ENCODE measurements around the gene CGB1. TPM values are rescaled to one million over a fixed set of nuclear protein-coding genes. Genes with fewer than 3 reads are reported as not detected.
"Not testable (repeated sequence)": the region's sequence is repeated elsewhere in the genome, so short reads cannot be mapped to it uniquely, and the experiment has no call there.

CGB1 gene
- polyA plus RNA-seq, 1 of the 3 experiments (the other 2 are of a cell fraction), result not detected

DNA sequence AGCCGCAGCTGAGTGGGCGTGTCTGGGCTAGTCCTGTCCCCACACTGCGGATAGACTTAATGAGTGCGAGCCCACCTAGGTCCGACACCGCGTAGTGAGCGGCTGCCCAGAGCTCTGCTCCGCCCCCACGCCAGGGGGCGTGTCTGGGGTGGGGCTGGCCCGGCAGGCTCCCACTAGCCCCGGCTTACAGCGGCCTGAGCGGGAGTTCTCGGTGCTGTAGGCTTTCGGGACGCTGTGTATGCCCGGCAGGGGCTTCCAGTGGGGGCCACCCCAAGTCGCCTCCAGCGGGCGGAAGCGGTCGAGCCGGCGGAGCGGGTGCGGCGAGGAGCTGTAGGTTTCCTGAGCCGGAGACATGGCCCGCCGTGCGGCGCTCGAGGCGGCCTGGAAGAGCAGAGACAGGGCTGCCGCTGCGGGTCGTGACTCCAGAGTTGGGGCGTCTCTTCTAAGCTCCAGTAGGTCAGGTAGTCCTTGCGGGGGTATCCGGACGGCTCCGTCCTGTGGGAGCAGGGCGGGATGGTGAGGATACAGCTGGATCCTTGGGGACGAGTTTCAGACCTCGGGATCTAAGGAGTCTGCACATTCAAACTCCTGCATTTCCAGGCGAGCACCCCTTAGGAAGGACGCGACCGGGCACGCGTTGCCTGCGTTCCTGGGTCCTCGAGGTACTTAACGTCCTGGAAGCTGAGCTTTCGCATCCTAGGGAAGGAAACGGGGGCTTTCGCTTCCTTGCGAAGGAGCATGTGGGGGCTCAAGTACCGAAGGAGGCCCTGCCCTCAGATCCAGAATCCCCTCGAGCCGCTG, 19.6 kb upstream of the CGB1 start:
- H3K27ac ChIP-seq (ENCODE audit: low read depth in 2 of 2, low read length in 1 of 2), result peak overlapping the region in 1 of 2 experiments; percentile 40; a peak in 1 of 4 replicates
- TF ChIP-seq GATA2 (CRISPR knock-in tag; IDR thresholded peaks at IDR 0.05) (no peak), ELF1 (IDR thresholded peaks at IDR 0.05) (no peak), TAF1 (IDR thresholded peaks at IDR 0.05; ENCODE audit: borderline replicate concordance, low read depth, low read length) (0 out of 2 replicates have a peak, but pooled peaks have one; percentile 29), RFX5 (IDR thresholded peaks at IDR 0.05; ENCODE audit: low read length) (no peak), MXI1 (IDR thresholded peaks at IDR 0.05; ENCODE audit: low read depth, low read length) (peak; percentile 22; the same call in 1 of the 2 replicates), RAD21 (IDR thresholded peaks at IDR 0.05; ENCODE audit: low read length) (no peak), SMC3 (IDR thresholded peaks at IDR 0.05; ENCODE audit: low read depth, low read length) (no peak)
- TF ChIP-seq, protein P1, sequence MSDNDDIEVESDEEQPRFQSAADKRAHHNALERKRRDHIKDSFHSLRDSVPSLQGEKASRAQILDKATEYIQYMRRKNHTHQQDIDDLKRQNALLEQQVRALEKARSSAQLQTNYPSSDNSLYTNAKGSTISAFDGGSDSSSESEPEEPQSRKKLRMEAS (IDR thresholded peaks at IDR 0.05; ENCODE audit: low read depth), result peak; percentile 71; the same call in 1 of the 2 replicates
- TF ChIP-seq, protein P2, sequence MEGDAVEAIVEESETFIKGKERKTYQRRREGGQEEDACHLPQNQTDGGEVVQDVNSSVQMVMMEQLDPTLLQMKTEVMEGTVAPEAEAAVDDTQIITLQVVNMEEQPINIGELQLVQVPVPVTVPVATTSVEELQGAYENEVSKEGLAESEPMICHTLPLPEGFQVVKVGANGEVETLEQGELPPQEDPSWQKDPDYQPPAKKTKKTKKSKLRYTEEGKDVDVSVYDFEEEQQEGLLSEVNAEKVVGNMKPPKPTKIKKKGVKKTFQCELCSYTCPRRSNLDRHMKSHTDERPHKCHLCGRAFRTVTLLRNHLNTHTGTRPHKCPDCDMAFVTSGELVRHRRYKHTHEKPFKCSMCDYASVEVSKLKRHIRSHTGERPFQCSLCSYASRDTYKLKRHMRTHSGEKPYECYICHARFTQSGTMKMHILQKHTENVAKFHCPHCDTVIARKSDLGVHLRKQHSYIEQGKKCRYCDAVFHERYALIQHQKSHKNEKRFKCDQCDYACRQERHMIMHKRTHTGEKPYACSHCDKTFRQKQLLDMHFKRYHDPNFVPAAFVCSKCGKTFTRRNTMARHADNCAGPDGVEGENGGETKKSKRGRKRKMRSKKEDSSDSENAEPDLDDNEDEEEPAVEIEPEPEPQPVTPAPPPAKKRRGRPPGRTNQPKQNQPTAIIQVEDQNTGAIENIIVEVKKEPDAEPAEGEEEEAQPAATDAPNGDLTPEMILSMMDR (IDR thresholded peaks at IDR 0.05), result peak; percentile 39
- H3K4me2 ChIP-seq, result peak overlapping the region; percentile 93
- no peaks in the 10 kb centered on the region for H4K20me1 ChIP-seq (ENCODE audit: insufficient read depth)
- peak overlapping the region; percentile 82 for H2AFZ ChIP-seq (ENCODE audit: low read depth)
- H3F3A ChIP-seq (replicated peaks; ENCODE audit: insufficient read depth), result peaks cover 14% of the 10 kb centered on the region
- H3K4me3 ChIP-seq (ENCODE audit: low read depth in 2 of 2, low read length in 1 of 2), result peak overlapping the region; percentile 55 to 71
- no peaks in the 10 kb centered on the region for H3K9me2 ChIP-seq
- no peaks in the 10 kb centered on the region for H3K36me3 ChIP-seq (replicated peaks in 1 of 2; ENCODE audit: control insufficient read depth in 1 of 2, insufficient read depth in 2 of 2, low read length in 1 of 2)
- ChIA-PET CTCF (interaction anchor here (0.9 to 3.2 kb wide), 5 partner anchors 13 to 169 kb away, joined by 4 to 13 read pairs (median 6); no protein-coding TSS in a partner anchor), POLR2A (no interaction called here)
- H3K9ac ChIP-seq, result peak overlapping the region; percentile 62; the same call in 1 of the 2 replicates
- 5% methylated on average over 22 of the region's 63 CpGs for WGBS (ENCODE audit: low lambda C conversion rate)
- DNase-seq, result peak; percentile 91
- no peaks in the 10 kb centered on the region for H3K9me3 ChIP-seq
- H3K27me3 ChIP-seq (ENCODE audit: insufficient read depth), result no peaks in the 10 kb centered on the region
- peaks cover 48% of the 10 kb centered on the region for H3K79me2 ChIP-seq (ENCODE audit: insufficient read depth)
- H3K4me1 ChIP-seq (ENCODE audit: control insufficient read depth in 1 of 2, insufficient read depth in 2 of 2, low read depth in 1 of 2, low read length in 1 of 2), result peaks cover 0 to 15% of the 10 kb centered on the region in 2 experiments; a peak in 2 of 4 replicates

DNA sequence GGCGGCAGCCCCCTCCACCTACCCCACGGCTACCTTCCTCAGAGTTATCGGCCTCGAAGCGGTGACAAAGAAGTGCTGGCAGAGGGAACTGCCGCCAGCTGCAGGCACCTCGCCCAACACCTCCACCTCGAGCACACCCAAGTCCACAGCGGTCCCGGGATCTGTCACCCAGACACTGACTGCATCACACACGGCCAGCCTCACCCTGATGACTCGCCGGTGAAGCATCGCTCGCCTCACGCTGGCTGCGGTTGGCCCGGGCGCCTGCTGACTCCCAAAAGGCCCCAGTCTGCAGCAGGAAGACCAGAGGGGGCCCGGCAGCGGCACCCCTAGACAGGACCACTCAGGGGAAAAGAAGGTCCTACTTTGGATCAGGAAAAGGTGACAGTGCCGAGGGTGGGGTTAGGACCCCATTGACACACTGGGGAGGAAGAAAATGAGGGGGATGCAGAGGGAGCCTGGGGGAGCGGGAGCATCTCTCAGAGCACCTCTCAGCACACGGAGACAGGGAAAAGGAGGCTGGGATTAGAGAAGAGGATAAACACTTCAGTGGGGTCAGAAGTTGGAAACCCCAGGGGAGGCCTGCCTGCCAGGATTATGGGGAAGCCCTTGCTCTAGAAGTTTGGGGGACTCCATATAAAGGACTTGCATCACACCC, 13.8 kb upstream of the CGB1 start:
- peak overlapping the region; percentile 37; the same call in 1 of the 2 replicates for H3K4me2 ChIP-seq
- H3K4me1 ChIP-seq (ENCODE audit: control insufficient read depth in 1 of 2, insufficient read depth in 2 of 2, low read depth in 1 of 2, low read length in 1 of 2); H3K9me2 ChIP-seq; POLR2A ChIA-PET; H3K9ac ChIP-seq; H3K79me2 ChIP-seq (ENCODE audit: insufficient read depth); H3F3A ChIP-seq (replicated peaks; ENCODE audit: insufficient read depth); H4K20me1 ChIP-seq (ENCODE audit: insufficient read depth); H3K27me3 ChIP-seq (ENCODE audit: insufficient read depth); H3K9me3 ChIP-seq; H3K36me3 ChIP-seq (replicated peaks in 1 of 2; ENCODE audit: control insufficient read depth in 1 of 2, insufficient read depth in 2 of 2, low read length in 1 of 2); H3K4me3 ChIP-seq (ENCODE audit: low read depth in 2 of 2, low read length in 1 of 2); DNase-seq: not testable (repeated sequence)
- 40% methylated on average over 5 of the region's 24 CpGs for WGBS (ENCODE audit: low lambda C conversion rate)
- peak overlapping the region; percentile 46; the same call in 1 of the 2 replicates for H2AFZ ChIP-seq (ENCODE audit: low read depth)
- peak overlapping the region in 1 of 2 experiments; percentile 44; a peak in 1 of 4 replicates for H3K27ac ChIP-seq (ENCODE audit: low read depth in 2 of 2, low read length in 1 of 2)
- CTCF ChIA-PET, result interaction anchor here (1.0 kb wide), 1 partner anchor 9 kb away, joined by 3 read pairs; no protein-coding TSS in a partner anchor
- peak; percentile 30; the same call in 1 of the 2 replicates for TF ChIP-seq FOSL2 (IDR thresholded peaks at IDR 0.05; ENCODE audit: borderline replicate concordance, low read depth)

DNA sequence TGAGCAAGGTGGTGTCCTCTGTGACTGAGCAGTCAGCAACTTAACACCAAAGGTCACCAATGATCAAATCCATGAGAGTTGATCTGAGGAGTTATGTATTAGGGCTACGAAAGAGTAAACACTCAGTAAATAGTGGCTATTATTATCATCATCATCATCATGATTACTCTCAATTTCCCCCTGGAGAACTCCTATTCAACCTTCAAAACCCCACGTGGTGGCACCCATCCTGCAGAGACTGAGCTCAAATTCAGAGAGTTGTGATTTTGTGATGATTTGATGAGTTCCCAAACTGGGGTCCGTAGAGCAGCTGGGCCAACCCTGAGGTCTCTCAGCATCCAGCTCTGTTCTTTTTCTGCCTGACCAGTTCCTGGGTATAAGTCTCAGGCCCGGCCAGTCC, 13.1 kb upstream of the CGB1 start:
- H3K36me3 ChIP-seq (replicated peaks in 1 of 2; ENCODE audit: control insufficient read depth in 1 of 2, insufficient read depth in 2 of 2, low read length in 1 of 2); H3F3A ChIP-seq (replicated peaks; ENCODE audit: insufficient read depth); H3K27ac ChIP-seq (ENCODE audit: low read depth in 2 of 2, low read length in 1 of 2); H3K27me3 ChIP-seq (ENCODE audit: insufficient read depth); H3K9ac ChIP-seq; H3K79me2 ChIP-seq (ENCODE audit: insufficient read depth); DNase-seq; H3K4me3 ChIP-seq (ENCODE audit: low read depth in 2 of 2, low read length in 1 of 2); CTCF ChIA-PET; H2AFZ ChIP-seq (ENCODE audit: low read depth); H3K4me1 ChIP-seq (ENCODE audit: control insufficient read depth in 1 of 2, insufficient read depth in 2 of 2, low read depth in 1 of 2, low read length in 1 of 2); H3K4me2 ChIP-seq; H3K9me3 ChIP-seq; H4K20me1 ChIP-seq (ENCODE audit: insufficient read depth); POLR2A ChIA-PET; H3K9me2 ChIP-seq: not testable (repeated sequence)
- WGBS (ENCODE audit: low lambda C conversion rate), result 61% methylated on average over 3 of the region's 4 CpGs

DNA sequence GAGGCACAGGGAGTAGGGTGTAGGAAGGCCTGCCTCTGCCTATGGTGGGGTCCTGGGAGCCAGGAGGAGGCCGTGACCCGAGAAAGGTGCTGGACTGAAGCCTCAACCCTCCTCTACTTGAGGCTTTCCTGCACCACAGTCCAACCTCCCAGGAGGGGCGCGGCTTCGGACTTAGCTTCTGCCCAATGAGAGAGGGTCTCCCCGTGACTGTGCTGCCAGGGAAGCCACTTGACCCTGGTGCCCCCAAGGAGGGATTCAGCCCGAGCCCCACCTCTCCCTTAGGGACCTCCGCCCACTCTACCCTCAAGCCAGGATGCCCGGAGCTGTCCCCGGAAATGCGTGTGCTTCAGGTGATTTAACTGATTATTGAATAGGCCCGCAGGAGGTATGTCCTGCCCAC, 12.3 kb upstream of the CGB1 start, which contains the start of gene CGB8:
Gene CGB8 (minus strand): TSS at position 101 of the 400 bp plus-strand sequence. CDS start 372 bp downstream, outside the sequence.
- WGBS (ENCODE audit: low lambda C conversion rate), result 70% methylated on average over 2 of the region's 12 CpGs

More for the DNA sequence above, 12.3 kb upstream of the CGB1 start, which contains the start of gene CGB8:
- H3K27me3 ChIP-seq (ENCODE audit: insufficient read depth); CTCF ChIA-PET; H3K4me3 ChIP-seq (ENCODE audit: low read depth in 2 of 2, low read length in 1 of 2); H3K4me2 ChIP-seq; H3K4me1 ChIP-seq (ENCODE audit: control insufficient read depth in 1 of 2, insufficient read depth in 2 of 2, low read depth in 1 of 2, low read length in 1 of 2); H3K27ac ChIP-seq (ENCODE audit: low read depth in 2 of 2, low read length in 1 of 2); H3K9me3 ChIP-seq; POLR2A ChIA-PET; H3F3A ChIP-seq (replicated peaks; ENCODE audit: insufficient read depth); H3K36me3 ChIP-seq (replicated peaks in 1 of 2; ENCODE audit: control insufficient read depth in 1 of 2, insufficient read depth in 2 of 2, low read length in 1 of 2); H3K79me2 ChIP-seq (ENCODE audit: insufficient read depth); H2AFZ ChIP-seq (ENCODE audit: low read depth); H4K20me1 ChIP-seq (ENCODE audit: insufficient read depth); H3K9ac ChIP-seq; H3K9me2 ChIP-seq; DNase-seq: not testable (repeated sequence)

Measured in SK-N-SH (cell line).